Ectodermal cell (in vitro differentiated cells): ENCODE data around the gene SPACDR.
"Not testable (repeated sequence)": the region's sequence is repeated elsewhere in the genome, so short reads cannot be mapped to it uniquely, and the experiment has no call there.

ENCODE experiments used
- H3K27ac ChIP-seq: 2 replicates; pipeline ENCODE4 v1.7.0; 2013; ENCODE audit warnings: mild to moderate bottlenecking, low read depth, low read length; ENCODE audit not compliant: insufficient read depth, poor library complexity, severe bottlenecking
- H3K27me3 ChIP-seq: 2 replicates; pipeline ENCODE4 v1.7.0; 2013; ENCODE audit warnings: mild to moderate bottlenecking, low read length; ENCODE audit not compliant: insufficient read depth, control insufficient read depth, poor library complexity, severe bottlenecking
- H3K36me3 ChIP-seq: one replicate; pipeline ENCODE4 v1.7.0; 2013; ENCODE audit warnings: low read length; ENCODE audit not compliant: control insufficient read depth, insufficient read depth
- H3K4me1 ChIP-seq: one replicate; pipeline ENCODE4 v1.7.0; 2013; ENCODE audit warnings: low read length; ENCODE audit not compliant: control insufficient read depth, insufficient read depth
- H3K4me3 ChIP-seq: 2 replicates; pipeline ENCODE4 v1.7.0; 2013; ENCODE audit warnings: low read depth, low read length, control low read depth; ENCODE audit not compliant: insufficient read depth
- H3K9me3 ChIP-seq: 2 replicates; pipeline ENCODE4 v1.7.0; 2013; ENCODE audit warnings: mild to moderate bottlenecking, low read length, moderate library complexity; ENCODE audit not compliant: control insufficient read depth
- WGBS, 2 experiments: methylation state at CpG; one replicate each; pipeline ENCODE4 v1.1.7; 2013; ENCODE audit warnings: missing lambda C conversion rate in 2 of 2; 5-methylcytosine and 5-hydroxymethylcytosine counted together

The SPACDR gene

GRCh38 chr7:100465702-100466311, 1.7 kb upstream of the SPACDR start:
- 19% methylated on average over 17 of the region's 17 CpGs for WGBS, 2 experiments
- Histone ChIP-seq H3K9me3 (no peaks in the 10 kb centered on the region), H3K27me3 (no peaks in the 10 kb centered on the region)

DNA sequence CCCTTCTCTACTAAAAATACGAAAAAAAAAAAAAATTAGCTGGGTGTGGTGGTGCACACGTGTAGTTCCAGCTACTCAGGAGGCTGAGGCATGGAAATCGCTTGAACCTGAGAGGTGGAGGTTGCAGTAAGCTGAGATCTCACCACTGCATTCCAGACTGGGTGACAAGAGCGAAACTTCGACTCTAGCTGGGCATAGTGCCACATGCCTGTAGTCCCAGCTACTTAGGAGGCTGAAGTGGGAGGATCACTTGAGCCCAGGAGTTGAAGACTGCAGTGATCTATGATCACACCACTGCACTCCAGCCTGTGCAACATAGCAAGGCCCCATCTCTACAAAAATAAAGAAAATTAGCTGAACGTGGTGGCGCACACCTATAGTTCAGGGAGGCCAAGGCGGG, 1.2 kb upstream of the SPACDR start:
- Histone ChIP-seq H3K27me3 (no peaks in the 10 kb centered on the region), H3K36me3 (no peaks in the 10 kb centered on the region), H3K4me1 (no peaks in the 10 kb centered on the region), H3K9me3 (no peaks in the 10 kb centered on the region), H3K27ac (no peak overlapping the region), H3K4me3 (no peak overlapping the region)
- WGBS, 2 experiments = 88% methylated on average over 8 of the region's 8 CpGs

More at GRCh38 chr7:100465702-100466311, 1.7 kb upstream of the SPACDR start:
- no peak overlapping the region for H3K27ac ChIP-seq
- H3K36me3 ChIP-seq = no peaks in the 10 kb centered on the region
- H3K4me1 ChIP-seq = no peaks in the 10 kb centered on the region
- H3K4me3 ChIP-seq = no peak overlapping the region

- 88 to 89% methylated on average over 2 of the region's 2 CpGs for WGBS, 2 experiments
- Histone ChIP-seq H3K27ac (no peak overlapping the region), H3K27me3 (no peaks in the 10 kb centered on the region), H3K36me3 (no peaks in the 10 kb centered on the region), H3K4me1 (no peaks in the 10 kb centered on the region), H3K9me3 (no peaks in the 10 kb centered on the region), H3K4me3 (no peak overlapping the region)
These were observed 731 bp upstream of the SPACDR start for GRCh38 chr7:100464791-100465190.

- Histone ChIP-seq H3K9me3 (no peaks in the 10 kb centered on the region), H3K27ac (no peak overlapping the region)
- 93 to 96% methylated on average over 6 of the region's 6 CpGs for WGBS, 2 experiments
These were observed 7.0 kb downstream of the SPACDR start for GRCh38 chr7:100457033-100457432.

DNA sequence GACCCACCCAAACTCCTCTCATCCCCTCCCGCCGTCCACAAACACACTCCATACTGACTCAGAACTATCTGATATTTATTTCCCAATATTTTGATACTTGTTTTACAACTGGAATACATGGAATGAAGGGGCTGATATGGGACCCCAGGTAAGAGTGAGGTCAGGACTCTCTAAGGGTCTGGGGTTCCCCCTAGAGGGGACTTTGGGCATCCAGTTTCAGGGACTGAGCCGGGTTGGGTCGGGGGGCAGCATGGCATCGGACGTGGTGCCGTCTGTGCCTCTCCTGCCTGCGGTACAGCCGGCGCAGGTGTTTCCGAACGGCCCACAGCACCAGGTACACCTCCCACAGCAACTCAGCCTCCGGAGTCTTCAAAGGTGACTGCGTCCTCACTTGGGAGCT, 7.5 kb downstream of the SPACDR start:
- Histone ChIP-seq H3K36me3 (no peaks in the 10 kb centered on the region), H3K27ac (no peak overlapping the region), H3K9me3 (no peaks in the 10 kb centered on the region), H3K27me3 (no peaks in the 10 kb centered on the region), H3K4me3 (no peak overlapping the region), H3K4me1 (no peaks in the 10 kb centered on the region)
- WGBS, 2 experiments = 91 to 93% methylated on average over 14 of the region's 14 CpGs

More at GRCh38 chr7:100457033-100457432, 7.0 kb downstream of the SPACDR start:
- no peaks in the 10 kb centered on the region for H3K36me3 ChIP-seq
- H3K4me1 ChIP-seq = no peaks in the 10 kb centered on the region
- H3K27me3 ChIP-seq = no peaks in the 10 kb centered on the region
- H3K4me3 ChIP-seq = no peak overlapping the region

GRCh38 chr7:100455206-100455605, 8.9 kb downstream of the SPACDR start:
- 78 to 97% methylated on average over 3 of the region's 3 CpGs for WGBS, 2 experiments
- Histone ChIP-seq H3K27ac (no peak overlapping the region), H3K36me3 (no peaks in the 10 kb centered on the region), H3K27me3 (no peaks in the 10 kb centered on the region), H3K4me3 (no peak overlapping the region), H3K4me1 (no peaks in the 10 kb centered on the region), H3K9me3 (no peaks in the 10 kb centered on the region)

- not testable (repeated sequence) for H3K4me3 ChIP-seq, H3K36me3 ChIP-seq, H3K9me3 ChIP-seq, H3K4me1 ChIP-seq, H3K27ac ChIP-seq, H3K27me3 ChIP-seq
- 93% methylated on average over 8 of the region's 8 CpGs for WGBS, 2 experiments
These were observed 10.2 kb downstream of the SPACDR start for GRCh38 chr7:100453854-100454253.

GRCh38 chr7:100452513-100452912, 11.5 kb downstream of the SPACDR start:
- Histone ChIP-seq H3K27ac (no peak overlapping the region), H3K36me3 (no peaks in the 10 kb centered on the region), H3K4me1 (no peaks in the 10 kb centered on the region), H3K27me3 (no peaks in the 10 kb centered on the region), H3K9me3 (no peaks in the 10 kb centered on the region), H3K4me3 (no peak overlapping the region)
- WGBS, 2 experiments = 94 to 95% methylated on average over 3 of the region's 3 CpGs

- H3K4me1 ChIP-seq = peaks cover 3% of the 10 kb centered on the region
- no peaks in the 10 kb centered on the region for H3K27me3 ChIP-seq
- H3K36me3 ChIP-seq = no peaks in the 10 kb centered on the region
- no peaks in the 10 kb centered on the region for H3K9me3 ChIP-seq
- H3K27ac ChIP-seq = no peak overlapping the region
- H3K4me3 ChIP-seq = no peak overlapping the region
- 91 to 94% methylated on average over 13 of the region's 13 CpGs for WGBS, 2 experiments
These were observed 14.8 kb downstream of the SPACDR start for GRCh38 chr7:100449190-100449795.

GRCh38 chr7:100447363-100447762, 16.7 kb downstream of the SPACDR start:
- not testable (repeated sequence) for H3K27me3 ChIP-seq, H3K27ac ChIP-seq, H3K4me3 ChIP-seq, H3K9me3 ChIP-seq, H3K4me1 ChIP-seq, H3K36me3 ChIP-seq
- 80 to 89% methylated on average over 8 of the region's 8 CpGs for WGBS, 2 experiments
